Osteocyte (in vitro differentiated cells): ENCODE results near the gene NR5A2. TPM values are rescaled to one million over a fixed set of nuclear protein-coding genes. Genes with fewer than 3 reads are reported as not detected.

Source experiments
- DNase-seq: peaks from one replicate; pipeline ENCODE4 v3.0.0; 2021; ENCODE audit warnings: mixed read lengths; ENCODE audit not compliant: unreplicated experiment; ENCODE audit errors: extremely low spot score
- H3K27ac Mint-ChIP-seq: one replicate; pipeline ENCODE4 v1.8.0; 2021; ENCODE audit warnings: mild to moderate bottlenecking, mixed read lengths; ENCODE audit not compliant: unreplicated experiment
- H3K27me3 Mint-ChIP-seq: one replicate; pipeline ENCODE4 v1.8.0; 2021; ENCODE audit warnings: mixed read lengths; ENCODE audit not compliant: unreplicated experiment
- H3K36me3 Mint-ChIP-seq: one replicate; pipeline ENCODE4 v1.8.0; 2021; ENCODE audit warnings: mixed read lengths; ENCODE audit not compliant: unreplicated experiment
- H3K4me1 Mint-ChIP-seq: one replicate; pipeline ENCODE4 v1.8.0; 2021; ENCODE audit warnings: mixed read lengths; ENCODE audit not compliant: unreplicated experiment
- H3K4me3 Mint-ChIP-seq: one replicate; pipeline ENCODE4 v1.8.0; 2021; ENCODE audit warnings: mild to moderate bottlenecking, moderate library complexity, mixed read lengths; ENCODE audit not compliant: unreplicated experiment
- H3K9me3 Mint-ChIP-seq: one replicate; pipeline ENCODE4 v1.8.0; 2021; ENCODE audit warnings: mixed read lengths; ENCODE audit not compliant: unreplicated experiment
- CTCF ChIP-seq: fragments of 200-600 bp; sonication (generic); IDR thresholded peaks from 2 replicates; pipeline ENCODE4 v1.5.0; 2021; ENCODE audit warnings: antibody characterized with exemption, mild to moderate bottlenecking, moderate library complexity
- total RNA-seq: library from RNA; stranded (reverse); gene quantifications from 2 replicates; pipeline ENCODE4 v1.2.1, GENCODE V29; 2021

NR5A2 gene
- total RNA-seq, 1 donor from 2014 or later: not detected

GRCh38 chr1:200205216-200205995 lies 177.9 kb downstream of the NR5A2 start:
- H3K4me1 Mint-ChIP-seq: no peaks in the 10 kb centered on the region
- TF ChIP-seq CTCF: no peak
- no peak overlapping the region for H3K4me3 Mint-ChIP-seq
- DNase-seq: no peak
- H3K27ac Mint-ChIP-seq: no peak overlapping the region
- H3K36me3 Mint-ChIP-seq: no peaks in the 10 kb centered on the region
- no peaks in the 10 kb centered on the region for H3K27me3 Mint-ChIP-seq
- H3K9me3 Mint-ChIP-seq: peaks cover 9% of the 10 kb centered on the region

GRCh38 chr1:200206340-200206739 lies 178.8 kb downstream of the NR5A2 start:
- H3K27me3 Mint-ChIP-seq: no peaks in the 10 kb centered on the region
- H3K27ac Mint-ChIP-seq: no peak overlapping the region
- TF ChIP-seq CTCF: no peak
- H3K4me3 Mint-ChIP-seq: no peak overlapping the region
- no peaks in the 10 kb centered on the region for H3K4me1 Mint-ChIP-seq
- no peak for DNase-seq
- peaks cover 9% of the 10 kb centered on the region for H3K9me3 Mint-ChIP-seq
- H3K36me3 Mint-ChIP-seq: no peaks in the 10 kb centered on the region

- Mint-ChIP-seq H3K27me3 (no peaks in the 10 kb centered on the region), H3K36me3 (no peaks in the 10 kb centered on the region), H3K4me3 (no peak overlapping the region), H3K27ac (no peak overlapping the region), H3K4me1 (no peaks in the 10 kb centered on the region), H3K9me3 (peaks cover 9% of the 10 kb centered on the region)
- DNase-seq: no peak
- no peak for TF ChIP-seq CTCF
Observed at GRCh38 chr1:200206761-200207160, 179.3 kb downstream of the NR5A2 start.

- H3K27me3 Mint-ChIP-seq: no peaks in the 10 kb centered on the region
- no peaks in the 10 kb centered on the region for H3K36me3 Mint-ChIP-seq
- H3K4me1 Mint-ChIP-seq: no peaks in the 10 kb centered on the region
- TF ChIP-seq CTCF: no peak
- no peak for DNase-seq
- no peak overlapping the region for H3K4me3 Mint-ChIP-seq
- peaks cover under 1% of the 10 kb centered on the region for H3K9me3 Mint-ChIP-seq
- no peak overlapping the region for H3K27ac Mint-ChIP-seq
Observed at GRCh38 chr1:200207711-200208126, 180.2 kb downstream of the NR5A2 start.

- Mint-ChIP-seq H3K27ac (no peak overlapping the region), H3K4me3 (no peak overlapping the region), H3K27me3 (no peaks in the 10 kb centered on the region)
Observed at GRCh38 chr1:200211157-200211556, 183.6 kb downstream of the NR5A2 start.

More at GRCh38 chr1:200211157-200211556, 183.6 kb downstream of the NR5A2 start:
- no peak for TF ChIP-seq CTCF
- H3K4me1 Mint-ChIP-seq: no peaks in the 10 kb centered on the region
- no peaks in the 10 kb centered on the region for H3K36me3 Mint-ChIP-seq
- no peak for DNase-seq
- peaks cover 6% of the 10 kb centered on the region for H3K9me3 Mint-ChIP-seq
